GM21786 (cell line): ENCODE data around the gene KSR2.
"Not testable (repeated sequence)": the region's sequence is repeated elsewhere in the genome, so short reads cannot be mapped to it uniquely, and the experiment has no call there.

Source experiments
- ATAC-seq: cut with Tn5 transposase; IDR thresholded peaks from one replicate; pipeline ENCODE4 v1.9.1; 2021; ENCODE audit not compliant: unreplicated experiment

KSR2 gene

GRCh38 chr12:117645473-117645872 lies 323.3 kb downstream of the KSR2 start:
- no peak for ATAC-seq

GRCh38 chr12:117643971-117644370 lies 324.8 kb downstream of the KSR2 start:
- no peak for ATAC-seq

GRCh38 chr12:117641885-117642284 lies 326.9 kb downstream of the KSR2 start:
- ATAC-seq: no peak

- no peak for ATAC-seq
These were observed 328.3 kb downstream of the KSR2 start for GRCh38 chr12:117640511-117640910.

- ATAC-seq: no peak
These were observed 339.3 kb downstream of the KSR2 start for GRCh38 chr12:117629454-117629853.

- ATAC-seq: not testable (repeated sequence)
These were observed 340.1 kb downstream of the KSR2 start for GRCh38 chr12:117628711-117629110.

GRCh38 chr12:117622741-117623140 lies 346.0 kb downstream of the KSR2 start:
- ATAC-seq: no peak

- ATAC-seq: no peak
These were observed 346.7 kb downstream of the KSR2 start for GRCh38 chr12:117622087-117622486.

GRCh38 chr12:117607778-117608177 lies 361.0 kb downstream of the KSR2 start:
- no peak for ATAC-seq

- no peak for ATAC-seq
These were observed 361.8 kb downstream of the KSR2 start for GRCh38 chr12:117606945-117607344.

- no peak for ATAC-seq
These were observed 362.8 kb downstream of the KSR2 start for GRCh38 chr12:117606024-117606423.

- no peak for ATAC-seq
These were observed 365.3 kb downstream of the KSR2 start for GRCh38 chr12:117603316-117604113.

GRCh38 chr12:117599849-117600248 lies 368.9 kb downstream of the KSR2 start:
- no peak for ATAC-seq

GRCh38 chr12:117596968-117597367 lies 371.8 kb downstream of the KSR2 start:
- no peak for ATAC-seq

- ATAC-seq: no peak
These were observed 373.0 kb downstream of the KSR2 start for GRCh38 chr12:117595751-117596150.

- no peak for ATAC-seq
These were observed 374.3 kb downstream of the KSR2 start for GRCh38 chr12:117594481-117594880.

GRCh38 chr12:117593815-117594400 lies 374.9 kb downstream of the KSR2 start:
- ATAC-seq: no peak

GRCh38 chr12:117592588-117593305 lies 376.0 kb downstream of the KSR2 start:
- ATAC-seq: no peak

- ATAC-seq: no peak
These were observed 377.8 kb downstream of the KSR2 start for GRCh38 chr12:117590999-117591398.

GRCh38 chr12:117590386-117590785 lies 378.4 kb downstream of the KSR2 start:
- ATAC-seq: no peak

GRCh38 chr12:117589021-117589420 lies 379.8 kb downstream of the KSR2 start:
- ATAC-seq: no peak
